ENCODE results near the gene DPF3.

The DPF3 gene

DNA sequence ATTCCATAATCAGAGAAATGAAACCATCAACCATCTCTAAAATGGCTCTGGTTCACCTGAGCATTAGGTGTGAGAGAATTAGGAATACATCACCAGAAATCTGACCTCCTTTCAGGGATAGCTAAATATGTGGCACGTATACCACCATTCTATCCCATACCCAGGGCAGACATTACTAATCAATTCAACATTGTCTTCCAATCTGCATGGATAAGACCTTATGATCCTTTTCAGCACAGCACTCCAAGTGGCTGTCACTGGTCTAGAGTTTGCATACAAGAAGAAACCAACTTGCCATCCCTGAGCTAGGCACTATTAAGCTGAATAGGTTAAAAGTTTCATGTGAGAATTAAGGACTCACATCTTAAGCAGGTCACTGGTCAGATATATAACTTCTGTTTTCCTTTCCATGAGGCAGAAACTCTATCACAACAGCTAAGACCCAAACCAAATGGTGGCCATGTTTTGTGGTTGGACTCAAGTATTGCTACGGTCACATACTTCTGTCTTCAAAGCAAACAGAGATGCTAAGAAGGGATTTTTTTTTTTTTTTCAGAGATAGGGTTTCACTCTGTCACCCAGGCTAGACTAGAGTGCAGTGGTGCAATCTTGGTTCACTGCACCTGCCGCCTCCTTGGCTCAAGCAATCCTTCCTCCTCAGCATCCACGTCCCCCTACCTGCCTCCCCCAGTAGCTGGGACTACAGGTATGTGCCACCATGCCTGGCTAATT lies 249.0 kb downstream of the DPF3 start:
- TF ChIP-seq NFIC (IDR thresholded peaks at IDR 0.05) = no peak
- TF ChIP-seq CREB1 (IDR thresholded peaks at IDR 0.05; ENCODE audit: low read depth) = no peak
- no peak for TF ChIP-seq TCF12 (IDR thresholded peaks at IDR 0.05; ENCODE audit: low read depth)
- no peak for TF ChIP-seq TEAD4 (IDR thresholded peaks at IDR 0.05)
- TF ChIP-seq ZBTB7A (IDR thresholded peaks at IDR 0.05; ENCODE audit: low read depth) = no peak
- TF ChIP-seq, protein P1, sequence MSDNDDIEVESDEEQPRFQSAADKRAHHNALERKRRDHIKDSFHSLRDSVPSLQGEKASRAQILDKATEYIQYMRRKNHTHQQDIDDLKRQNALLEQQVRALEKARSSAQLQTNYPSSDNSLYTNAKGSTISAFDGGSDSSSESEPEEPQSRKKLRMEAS (IDR thresholded peaks at IDR 0.05) = no peak
- no peak for TF ChIP-seq TAF1 (IDR thresholded peaks at IDR 0.05; ENCODE audit: low read depth)
- TF ChIP-seq, protein P2, sequence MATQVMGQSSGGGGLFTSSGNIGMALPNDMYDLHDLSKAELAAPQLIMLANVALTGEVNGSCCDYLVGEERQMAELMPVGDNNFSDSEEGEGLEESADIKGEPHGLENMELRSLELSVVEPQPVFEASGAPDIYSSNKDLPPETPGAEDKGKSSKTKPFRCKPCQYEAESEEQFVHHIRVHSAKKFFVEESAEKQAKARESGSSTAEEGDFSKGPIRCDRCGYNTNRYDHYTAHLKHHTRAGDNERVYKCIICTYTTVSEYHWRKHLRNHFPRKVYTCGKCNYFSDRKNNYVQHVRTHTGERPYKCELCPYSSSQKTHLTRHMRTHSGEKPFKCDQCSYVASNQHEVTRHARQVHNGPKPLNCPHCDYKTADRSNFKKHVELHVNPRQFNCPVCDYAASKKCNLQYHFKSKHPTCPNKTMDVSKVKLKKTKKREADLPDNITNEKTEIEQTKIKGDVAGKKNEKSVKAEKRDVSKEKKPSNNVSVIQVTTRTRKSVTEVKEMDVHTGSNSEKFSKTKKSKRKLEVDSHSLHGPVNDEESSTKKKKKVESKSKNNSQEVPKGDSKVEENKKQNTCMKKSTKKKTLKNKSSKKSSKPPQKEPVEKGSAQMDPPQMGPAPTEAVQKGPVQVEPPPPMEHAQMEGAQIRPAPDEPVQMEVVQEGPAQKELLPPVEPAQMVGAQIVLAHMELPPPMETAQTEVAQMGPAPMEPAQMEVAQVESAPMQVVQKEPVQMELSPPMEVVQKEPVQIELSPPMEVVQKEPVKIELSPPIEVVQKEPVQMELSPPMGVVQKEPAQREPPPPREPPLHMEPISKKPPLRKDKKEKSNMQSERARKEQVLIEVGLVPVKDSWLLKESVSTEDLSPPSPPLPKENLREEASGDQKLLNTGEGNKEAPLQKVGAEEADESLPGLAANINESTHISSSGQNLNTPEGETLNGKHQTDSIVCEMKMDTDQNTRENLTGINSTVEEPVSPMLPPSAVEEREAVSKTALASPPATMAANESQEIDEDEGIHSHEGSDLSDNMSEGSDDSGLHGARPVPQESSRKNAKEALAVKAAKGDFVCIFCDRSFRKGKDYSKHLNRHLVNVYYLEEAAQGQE (IDR thresholded peaks at IDR 0.05; ENCODE audit: low read depth) = no peak
- no peak for TF ChIP-seq FOXM1 (IDR thresholded peaks at IDR 0.05; ENCODE audit: borderline replicate concordance, low read depth)
- TF ChIP-seq RAD21 (IDR thresholded peaks at IDR 0.05; ENCODE audit: low read depth) = no peak
- no peak for TF ChIP-seq EP300 (IDR thresholded peaks at IDR 0.05; ENCODE audit: borderline replicate concordance)
- TF ChIP-seq, protein P3, sequence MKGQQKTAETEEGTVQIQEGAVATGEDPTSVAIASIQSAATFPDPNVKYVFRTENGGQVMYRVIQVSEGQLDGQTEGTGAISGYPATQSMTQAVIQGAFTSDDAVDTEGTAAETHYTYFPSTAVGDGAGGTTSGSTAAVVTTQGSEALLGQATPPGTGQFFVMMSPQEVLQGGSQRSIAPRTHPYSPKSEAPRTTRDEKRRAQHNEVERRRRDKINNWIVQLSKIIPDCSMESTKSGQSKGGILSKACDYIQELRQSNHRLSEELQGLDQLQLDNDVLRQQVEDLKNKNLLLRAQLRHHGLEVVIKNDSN (IDR thresholded peaks at IDR 0.05) = no peak
- TF ChIP-seq YY1 (IDR thresholded peaks at IDR 0.05; ENCODE audit: low read depth) = no peak
- TF ChIP-seq EGR1 (IDR thresholded peaks at IDR 0.05) = no peak
- TF ChIP-seq CEBPB (IDR thresholded peaks at IDR 0.05) = no peak

DNA sequence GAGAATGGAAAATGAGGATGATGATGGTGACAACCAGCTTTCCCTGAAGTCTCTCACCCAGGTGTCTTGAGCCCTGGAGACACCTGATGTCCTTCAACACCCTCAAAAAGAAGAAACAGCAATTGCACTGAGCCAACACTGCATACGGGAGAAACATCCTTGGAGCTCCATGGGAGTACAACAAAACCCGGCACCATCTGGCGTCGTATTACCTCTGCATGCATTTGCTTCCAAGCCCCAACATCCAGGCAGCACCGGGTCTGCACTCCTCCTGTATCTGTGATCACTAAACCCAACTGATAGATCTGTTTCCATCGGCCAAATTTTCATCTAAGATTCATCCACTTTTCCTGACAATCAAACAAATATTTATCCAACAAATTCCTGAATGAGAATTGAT lies 249.9 kb downstream of the DPF3 start:
- TF ChIP-seq EGR1 (IDR thresholded peaks at IDR 0.05) = no peak
- no peak for TF ChIP-seq RAD21 (IDR thresholded peaks at IDR 0.05; ENCODE audit: low read depth)
- no peak for TF ChIP-seq YY1 (IDR thresholded peaks at IDR 0.05; ENCODE audit: low read depth)
- TF ChIP-seq, protein P2 (IDR thresholded peaks at IDR 0.05; ENCODE audit: low read depth) = no peak
- no peak for TF ChIP-seq CREB1 (IDR thresholded peaks at IDR 0.05; ENCODE audit: low read depth)
- no peak for TF ChIP-seq TEAD4 (IDR thresholded peaks at IDR 0.05)
- no peak for TF ChIP-seq TCF12 (IDR thresholded peaks at IDR 0.05; ENCODE audit: low read depth)
- TF ChIP-seq CEBPB (IDR thresholded peaks at IDR 0.05) = no peak
- TF ChIP-seq NFIC (IDR thresholded peaks at IDR 0.05) = no peak
- no peak for TF ChIP-seq TAF1 (IDR thresholded peaks at IDR 0.05; ENCODE audit: low read depth)
- TF ChIP-seq ZBTB7A (IDR thresholded peaks at IDR 0.05; ENCODE audit: low read depth) = no peak
- TF ChIP-seq, protein P1 (IDR thresholded peaks at IDR 0.05) = no peak
- no peak for TF ChIP-seq FOXM1 (IDR thresholded peaks at IDR 0.05; ENCODE audit: borderline replicate concordance, low read depth)
- TF ChIP-seq EP300 (IDR thresholded peaks at IDR 0.05; ENCODE audit: borderline replicate concordance) = no peak
- TF ChIP-seq, protein P3 (IDR thresholded peaks at IDR 0.05) = no peak

DNA sequence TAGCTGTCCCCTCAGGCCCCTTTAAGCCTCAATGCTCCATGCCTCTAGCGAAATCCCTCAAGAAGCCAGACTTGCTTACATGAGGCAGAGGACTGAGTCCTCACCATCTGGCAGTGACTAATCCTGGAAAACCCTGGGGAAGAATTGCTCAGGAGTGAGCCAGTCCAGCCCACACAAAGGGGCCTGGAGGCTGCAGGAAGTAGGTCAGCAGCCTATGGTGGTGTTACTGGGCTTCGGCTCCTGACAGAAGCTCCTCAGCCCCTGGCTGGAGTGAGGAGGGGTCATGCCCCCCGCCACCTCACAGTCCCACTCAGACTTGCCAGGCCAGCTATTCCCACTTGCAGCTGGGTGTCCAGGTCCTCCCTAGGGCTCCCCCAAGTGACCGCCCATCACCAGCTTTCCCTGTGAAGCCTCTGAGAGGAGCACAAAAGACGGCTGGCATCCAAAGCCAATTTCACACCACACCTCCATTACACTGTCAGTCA lies 250.5 kb downstream of the DPF3 start:
- no peak for TF ChIP-seq TEAD4 (IDR thresholded peaks at IDR 0.05)
- no peak for TF ChIP-seq NFIC (IDR thresholded peaks at IDR 0.05)
- TF ChIP-seq CEBPB (IDR thresholded peaks at IDR 0.05) = no peak

DNA sequence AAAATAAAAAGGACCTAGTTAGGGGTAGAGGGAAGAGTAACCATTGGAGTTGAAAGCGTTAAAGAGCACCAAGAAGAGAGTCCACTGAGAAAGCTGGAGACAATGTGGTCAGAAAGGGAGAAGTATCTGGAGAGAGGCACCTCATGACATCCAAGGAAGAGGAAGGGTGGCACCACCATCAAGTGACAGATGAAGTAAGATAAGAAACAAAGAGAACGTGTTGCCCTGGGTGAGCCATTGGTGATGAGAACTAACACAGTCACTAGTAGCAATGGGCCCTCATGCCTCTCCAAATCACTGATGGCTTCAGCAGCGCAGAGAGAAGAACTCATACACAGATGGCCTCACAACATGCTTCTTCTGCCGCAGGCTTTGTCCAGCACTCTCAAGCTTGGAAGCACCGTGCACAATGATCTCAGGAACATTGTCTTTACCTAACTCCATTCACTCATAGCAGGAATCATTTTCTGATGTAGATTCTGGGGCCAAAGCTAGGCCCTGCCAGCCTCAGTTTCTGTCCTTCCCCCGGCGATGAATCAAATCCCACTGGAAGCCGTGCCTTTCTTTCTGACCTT lies 252.9 kb downstream of the DPF3 start:
- no peak for TF ChIP-seq TCF12 (IDR thresholded peaks at IDR 0.05; ENCODE audit: low read depth)
- no peak for TF ChIP-seq NFIC (IDR thresholded peaks at IDR 0.05)
- TF ChIP-seq YY1 (IDR thresholded peaks at IDR 0.05; ENCODE audit: low read depth) = no peak
- TF ChIP-seq CEBPB (IDR thresholded peaks at IDR 0.05) = no peak
- TF ChIP-seq EP300 (IDR thresholded peaks at IDR 0.05; ENCODE audit: borderline replicate concordance) = no peak
- TF ChIP-seq CREB1 (IDR thresholded peaks at IDR 0.05; ENCODE audit: low read depth) = no peak
- TF ChIP-seq EGR1 (IDR thresholded peaks at IDR 0.05) = no peak
- no peak for TF ChIP-seq FOXM1 (IDR thresholded peaks at IDR 0.05; ENCODE audit: borderline replicate concordance, low read depth)
- no peak for TF ChIP-seq ZBTB7A (IDR thresholded peaks at IDR 0.05; ENCODE audit: low read depth)
- TF ChIP-seq, protein P3 (IDR thresholded peaks at IDR 0.05) = no peak
- no peak for TF ChIP-seq TAF1 (IDR thresholded peaks at IDR 0.05; ENCODE audit: low read depth)
- no peak for TF ChIP-seq RAD21 (IDR thresholded peaks at IDR 0.05; ENCODE audit: low read depth)

DNA sequence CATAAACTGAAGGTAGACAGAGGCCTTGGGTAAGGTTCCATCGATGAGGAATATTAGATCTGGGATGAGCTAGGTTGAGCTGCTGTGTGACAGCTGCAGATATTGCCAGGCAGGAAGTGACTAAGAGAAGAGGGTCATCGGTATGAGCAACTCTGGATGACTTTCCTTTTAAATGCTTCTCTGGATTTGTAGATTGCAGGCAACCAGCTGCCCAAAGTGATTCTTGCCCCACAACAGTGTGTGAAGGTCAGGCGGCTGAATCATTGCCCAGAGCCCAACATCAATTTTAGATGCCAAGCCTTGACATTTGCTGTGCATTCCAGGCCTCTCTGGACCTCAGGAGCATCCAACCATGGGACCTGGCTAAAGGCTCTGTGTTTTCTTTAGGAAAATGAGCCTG lies 255.9 kb downstream of the DPF3 start:
- no peak for TF ChIP-seq EP300 (IDR thresholded peaks at IDR 0.05; ENCODE audit: borderline replicate concordance)
- no peak for TF ChIP-seq NFIC (IDR thresholded peaks at IDR 0.05)
